ENCODE measurements around the gene CDPF1. TPM values are rescaled to one million over a fixed set of nuclear protein-coding genes. Genes with fewer than 3 reads are reported as not detected.
A peak's percentile ranks its signal among the peaks of the same experiment; 100 is the strongest.

Gene CDPF1
- total RNA-seq, 1 donor from 2014 or later: 10.4 TPM

- intact Hi-C loops (cut with micrococcal nuclease): no loop called here
- H3K4me3 Mint-ChIP-seq: no peak overlapping the region
- no peaks in the 10 kb centered on the region for H3K27me3 Mint-ChIP-seq
- no peaks in the 10 kb centered on the region for H3K9me3 Mint-ChIP-seq
- no peak for DNase-seq
- H3K27ac Mint-ChIP-seq: no peak overlapping the region
- peaks cover 14% of the 10 kb centered on the region for H3K4me1 Mint-ChIP-seq
- H3K36me3 Mint-ChIP-seq (ENCODE audit: low read depth): peaks cover 15% of the 10 kb centered on the region
Measured at GRCh38 chr22:46237453-46238124, 12.5 kb downstream of the CDPF1 start.

- Mint-ChIP-seq H3K36me3 (ENCODE audit: low read depth) (peaks cover 11% of the 10 kb centered on the region), H3K27ac (no peak overlapping the region), H3K27me3 (no peaks in the 10 kb centered on the region), H3K9me3 (no peaks in the 10 kb centered on the region), H3K4me1 (peaks cover 6% of the 10 kb centered on the region), H3K4me3 (no peak overlapping the region)
- DNase-seq: no peak
- intact Hi-C loops (cut with micrococcal nuclease): no loop called here
Measured at GRCh38 chr22:46234969-46235368, 15.1 kb downstream of the CDPF1 start.

GRCh38 chr22:46233231-46233630, 16.9 kb downstream of the CDPF1 start:
- Mint-ChIP-seq H3K36me3 (ENCODE audit: low read depth) (peaks cover 8% of the 10 kb centered on the region), H3K27me3 (no peaks in the 10 kb centered on the region), H3K9me3 (no peaks in the 10 kb centered on the region), H3K4me1 (no peaks in the 10 kb centered on the region), H3K4me3 (no peak overlapping the region), H3K27ac (no peak overlapping the region)
- DNase-seq: no peak
- intact Hi-C loops (cut with micrococcal nuclease): no loop called here

- Mint-ChIP-seq H3K27me3 (no peaks in the 10 kb centered on the region), H3K27ac (no peak overlapping the region), H3K36me3 (ENCODE audit: low read depth) (peaks cover 8% of the 10 kb centered on the region), H3K4me3 (no peak overlapping the region), H3K4me1 (no peaks in the 10 kb centered on the region), H3K9me3 (peaks cover 4% of the 10 kb centered on the region)
- no peak for DNase-seq
- intact Hi-C loops (cut with micrococcal nuclease): no loop called here
Measured at GRCh38 chr22:46230262-46230901, 19.7 kb downstream of the CDPF1 start.

GRCh38 chr22:46229701-46230100, 20.4 kb downstream of the CDPF1 start:
- no peak overlapping the region for H3K4me3 Mint-ChIP-seq
- peaks cover 10% of the 10 kb centered on the region for H3K36me3 Mint-ChIP-seq (ENCODE audit: low read depth)
- H3K27me3 Mint-ChIP-seq: no peaks in the 10 kb centered on the region
- H3K27ac Mint-ChIP-seq: no peak overlapping the region
- intact Hi-C loops (cut with micrococcal nuclease): no loop called here
- H3K9me3 Mint-ChIP-seq: peaks cover 4% of the 10 kb centered on the region
- no peaks in the 10 kb centered on the region for H3K4me1 Mint-ChIP-seq
- DNase-seq: no peak

GRCh38 chr22:46226577-46226976, 23.5 kb downstream of the CDPF1 start:
- Mint-ChIP-seq H3K9me3 (peaks cover 4% of the 10 kb centered on the region), H3K36me3 (ENCODE audit: low read depth) (peaks cover 16% of the 10 kb centered on the region), H3K4me3 (no peak overlapping the region), H3K27me3 (no peaks in the 10 kb centered on the region), H3K4me1 (no peaks in the 10 kb centered on the region), H3K27ac (no peak overlapping the region)
- intact Hi-C loops (cut with micrococcal nuclease): no loop called here
- no peak for DNase-seq

- Mint-ChIP-seq H3K27me3 (no peaks in the 10 kb centered on the region), H3K27ac (no peak overlapping the region), H3K9me3 (peaks cover 4% of the 10 kb centered on the region), H3K4me3 (no peak overlapping the region), H3K4me1 (peaks cover 6% of the 10 kb centered on the region), H3K36me3 (ENCODE audit: low read depth) (peaks cover 24% of the 10 kb centered on the region)
- no peak for DNase-seq
- intact Hi-C loops (cut with micrococcal nuclease): no loop called here
Measured at GRCh38 chr22:46225631-46226030, 24.5 kb downstream of the CDPF1 start.

GRCh38 chr22:46224898-46225290, 25.2 kb downstream of the CDPF1 start:
- Mint-ChIP-seq H3K4me3 (no peak overlapping the region), H3K27ac (no peak overlapping the region)

GRCh38 chr22:46224044-46224897, 25.8 kb downstream of the CDPF1 start:
- DNase-seq: no peak
- no peak overlapping the region for H3K27ac Mint-ChIP-seq
- peaks cover 13% of the 10 kb centered on the region for H3K4me1 Mint-ChIP-seq
- no peak overlapping the region for H3K4me3 Mint-ChIP-seq
- peaks cover 28% of the 10 kb centered on the region for H3K36me3 Mint-ChIP-seq (ENCODE audit: low read depth)
- intact Hi-C loops (cut with micrococcal nuclease): no loop called here
- H3K9me3 Mint-ChIP-seq: peaks cover 4% of the 10 kb centered on the region
- H3K27me3 Mint-ChIP-seq: no peaks in the 10 kb centered on the region

More at GRCh38 chr22:46224898-46225290, 25.2 kb downstream of the CDPF1 start:
- intact Hi-C loops (cut with micrococcal nuclease): no loop called here
- H3K27me3 Mint-ChIP-seq: no peaks in the 10 kb centered on the region
- H3K36me3 Mint-ChIP-seq (ENCODE audit: low read depth): peaks cover 24% of the 10 kb centered on the region
- H3K9me3 Mint-ChIP-seq: peaks cover 4% of the 10 kb centered on the region
- H3K4me1 Mint-ChIP-seq: peaks cover 6% of the 10 kb centered on the region
- no peak for DNase-seq

- Mint-ChIP-seq H3K4me3 (no peak overlapping the region), H3K9me3 (peaks cover 4% of the 10 kb centered on the region), H3K4me1 (peaks cover 14% of the 10 kb centered on the region), H3K27me3 (no peaks in the 10 kb centered on the region), H3K36me3 (ENCODE audit: low read depth) (peaks cover 35% of the 10 kb centered on the region), H3K27ac (peak overlapping the region; percentile 93)
- no peak for DNase-seq
- intact Hi-C loops (cut with micrococcal nuclease): no loop called here
Measured at GRCh38 chr22:46220921-46221320, 29.2 kb downstream of the CDPF1 start.

- Mint-ChIP-seq H3K9me3 (no peaks in the 10 kb centered on the region), H3K36me3 (ENCODE audit: low read depth) (peaks cover 31% of the 10 kb centered on the region), H3K4me1 (peaks cover 14% of the 10 kb centered on the region), H3K27me3 (no peaks in the 10 kb centered on the region), H3K4me3 (no peak overlapping the region), H3K27ac (peak overlapping the region; percentile 55)
- intact Hi-C loops (cut with micrococcal nuclease): no loop called here
- peak; percentile 80 for DNase-seq
Measured at GRCh38 chr22:46219636-46220035, 30.5 kb downstream of the CDPF1 start.

GRCh38 chr22:46214616-46215015, 35.5 kb downstream of the CDPF1 start:
- Mint-ChIP-seq H3K36me3 (ENCODE audit: low read depth) (peaks cover 55% of the 10 kb centered on the region), H3K9me3 (peaks cover 13% of the 10 kb centered on the region), H3K27ac (no peak overlapping the region), H3K27me3 (no peaks in the 10 kb centered on the region), H3K4me1 (peaks cover 5% of the 10 kb centered on the region), H3K4me3 (no peak overlapping the region)
- DNase-seq: no peak
- intact Hi-C loops (cut with micrococcal nuclease): no loop called here

- no peaks in the 10 kb centered on the region for H3K4me1 Mint-ChIP-seq
- no peak overlapping the region for H3K4me3 Mint-ChIP-seq
- peaks cover 18% of the 10 kb centered on the region for H3K9me3 Mint-ChIP-seq
- H3K36me3 Mint-ChIP-seq (ENCODE audit: low read depth): peaks cover 55% of the 10 kb centered on the region
- H3K27ac Mint-ChIP-seq: no peak overlapping the region
- no peak for DNase-seq
- H3K27me3 Mint-ChIP-seq: no peaks in the 10 kb centered on the region
- intact Hi-C loops (cut with micrococcal nuclease): no loop called here
Measured at GRCh38 chr22:46214149-46214548, 35.9 kb downstream of the CDPF1 start.

- intact Hi-C loops (cut with micrococcal nuclease): no loop called here
- Mint-ChIP-seq H3K27ac (no peak overlapping the region), H3K4me3 (no peak overlapping the region), H3K36me3 (ENCODE audit: low read depth) (peaks cover 58% of the 10 kb centered on the region), H3K4me1 (no peaks in the 10 kb centered on the region), H3K9me3 (peaks cover 26% of the 10 kb centered on the region), H3K27me3 (no peaks in the 10 kb centered on the region)
- DNase-seq: no peak
Measured at GRCh38 chr22:46213052-46213451, 37.0 kb downstream of the CDPF1 start.
